Esophagus squamous epithelium (tissue), 4 donors: ENCODE results near the gene GSE1.

Experiments used
- CTCF ChIP-seq, 6 experiments: fragments of 450-650 bp in 4 of 6; fragments of 200-600 bp in 2 of 6; sonication (generic) in 2 of 6; IDR thresholded peaks; one replicate each; pipeline ENCODE4 v1.5.1; 2016 to 2019; ENCODE audit warnings: antibody characterized with exemption in 6 of 6, mild to moderate bottlenecking in 4 of 6, moderate library complexity in 4 of 6
- POLR2A ChIP-seq, 4 donors: fragments of 450-650 bp; IDR thresholded peaks; one replicate each; pipeline ENCODE4 v1.6.1; 2017; ENCODE audit warnings: antibody characterized with exemption in 4 of 4, mild to moderate bottlenecking in 4 of 4, moderate library complexity in 3 of 4

GRCh38 chr16:85682516-85682915, 69.4 kb downstream of the GSE1 start:
- no peak for TF ChIP-seq CTCF (IDR thresholded peaks at IDR 0.05)
- TF ChIP-seq POLR2A (IDR thresholded peaks at IDR 0.05): no peak
